HG02870 (cell line): ENCODE results near the gene CHD1L.
"Not testable (repeated sequence)": the region's sequence is repeated elsewhere in the genome, so short reads cannot be mapped to it uniquely, and the experiment has no call there.

Source experiments
- ATAC-seq: cut with Tn5 transposase; IDR thresholded peaks from one replicate; pipeline ENCODE4 v1.9.1; 2021; ENCODE audit warnings: mild to moderate bottlenecking, moderate library complexity; ENCODE audit not compliant: unreplicated experiment

CHD1L gene

DNA sequence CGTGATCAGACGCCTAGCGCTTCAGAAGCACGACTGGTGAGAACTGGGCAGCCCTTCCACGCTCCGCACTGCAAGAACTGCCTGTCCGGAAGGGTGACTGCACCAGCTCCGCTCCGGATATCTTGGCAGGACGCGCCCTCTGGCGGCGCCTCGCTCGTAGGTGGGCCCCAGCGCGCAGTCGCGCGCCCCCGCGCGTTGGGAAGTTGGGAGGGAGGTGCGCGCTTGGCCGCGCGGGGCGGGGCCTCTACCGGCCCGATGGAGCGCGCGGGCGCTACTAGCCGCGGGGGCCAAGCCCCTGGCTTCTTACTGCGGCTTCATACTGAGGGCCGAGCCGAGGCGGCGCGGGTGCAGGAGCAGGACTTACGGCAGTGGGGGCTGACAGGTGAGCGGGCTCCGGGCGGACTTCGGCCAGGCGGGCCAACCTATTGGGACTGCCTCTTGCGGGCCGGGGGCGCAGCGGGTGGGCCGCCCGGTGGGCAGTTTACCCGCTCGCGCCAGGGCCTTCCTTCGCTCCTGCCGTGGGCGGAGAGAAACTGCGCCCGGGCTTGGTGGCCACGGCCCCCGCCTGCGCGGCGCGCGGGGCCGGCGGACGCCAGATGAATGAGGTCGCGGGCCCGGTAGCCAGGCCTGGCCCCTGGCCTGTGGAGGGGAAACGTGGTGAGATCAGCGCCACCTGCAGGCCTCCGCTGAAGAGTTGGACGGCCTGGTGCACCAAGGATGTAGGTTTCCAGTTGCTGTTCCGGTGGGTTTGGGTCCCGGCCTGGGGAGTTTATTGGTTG, at the start of gene CHD1L:
TSS of gene CHD1L (plus strand) at position 236 of the 779 bp plus-strand sequence. CDS start at position 256, 20 bp downstream.
- peak; percentile 82 for ATAC-seq

DNA sequence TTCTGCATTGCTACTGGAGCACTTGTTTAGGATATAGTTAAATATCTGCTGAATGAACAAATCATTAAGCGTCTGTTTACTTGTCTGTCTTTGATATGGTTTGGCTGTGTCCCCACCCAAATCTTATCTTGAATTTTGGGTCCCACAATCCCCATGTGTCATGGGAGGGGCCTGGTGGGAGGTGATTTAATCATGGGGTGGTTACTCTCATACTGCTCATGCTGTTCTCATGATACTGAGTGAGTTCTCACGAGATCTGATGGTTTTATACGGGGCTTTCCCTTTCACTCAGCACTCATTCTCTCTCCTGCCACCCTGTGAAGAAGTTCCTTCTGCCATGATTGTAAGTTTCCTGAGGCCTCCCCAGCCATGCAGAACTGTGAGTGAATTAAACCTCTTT, 45.2 kb upstream of the CHD1L start:
- ATAC-seq: not testable (repeated sequence)

DNA sequence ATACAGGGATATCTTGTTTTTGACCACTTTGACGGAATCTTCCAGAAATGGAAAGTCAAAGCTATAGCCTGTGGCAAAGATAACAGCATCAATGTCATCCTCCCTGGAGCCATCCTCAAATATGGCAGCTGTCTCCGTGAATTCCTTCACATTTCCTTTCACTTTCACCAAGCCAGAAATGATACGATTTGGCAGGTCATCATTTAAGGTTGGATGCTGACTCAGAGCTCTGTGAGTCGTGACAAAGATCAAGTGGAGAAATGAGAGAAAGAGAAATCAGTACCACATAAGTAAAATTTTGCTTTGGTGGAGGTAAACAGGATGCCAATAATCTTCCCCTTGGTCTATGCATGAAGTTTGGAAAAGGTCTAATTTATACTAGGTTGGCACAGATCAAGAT, 41.2 kb upstream of the CHD1L start:
- no peak for ATAC-seq

DNA sequence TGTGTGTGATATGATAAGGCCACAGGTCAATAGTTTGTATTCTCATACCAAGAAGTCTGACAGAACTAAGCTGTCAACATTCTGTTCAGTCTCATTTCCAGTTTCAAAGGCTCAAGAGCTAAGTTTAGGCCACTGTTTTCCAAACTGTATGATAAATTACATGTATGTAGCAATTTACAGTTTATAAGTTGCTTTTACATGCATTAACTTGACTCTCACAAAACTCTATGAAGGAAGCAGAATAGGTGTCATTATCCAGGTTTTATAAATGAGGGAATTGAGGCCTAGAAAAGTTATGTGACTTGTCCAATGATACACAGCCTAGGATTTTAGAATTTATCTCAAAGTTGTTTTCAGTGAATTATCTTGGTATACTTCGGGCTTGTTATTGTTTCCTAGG, 40.7 kb upstream of the CHD1L start:
- ATAC-seq: no peak

DNA sequence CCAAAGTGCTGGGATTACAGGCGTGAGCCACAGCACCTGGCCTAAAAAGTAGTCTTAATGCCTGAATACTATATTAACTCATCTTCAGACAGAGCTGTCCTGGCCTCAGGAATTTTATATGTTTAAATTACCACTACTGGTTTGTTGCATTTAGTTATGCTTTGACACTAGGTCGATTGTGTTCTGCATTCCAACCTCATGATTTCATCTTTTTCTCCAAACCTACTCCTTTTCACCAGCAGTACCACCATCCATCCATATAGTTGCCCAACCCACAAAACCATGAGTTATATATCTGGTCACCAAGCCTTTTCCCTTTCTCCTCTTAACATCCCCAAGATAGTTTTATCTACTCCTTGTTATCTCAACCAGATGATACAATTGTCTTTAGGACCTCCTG, 39.9 kb upstream of the CHD1L start:
- no peak for ATAC-seq

DNA sequence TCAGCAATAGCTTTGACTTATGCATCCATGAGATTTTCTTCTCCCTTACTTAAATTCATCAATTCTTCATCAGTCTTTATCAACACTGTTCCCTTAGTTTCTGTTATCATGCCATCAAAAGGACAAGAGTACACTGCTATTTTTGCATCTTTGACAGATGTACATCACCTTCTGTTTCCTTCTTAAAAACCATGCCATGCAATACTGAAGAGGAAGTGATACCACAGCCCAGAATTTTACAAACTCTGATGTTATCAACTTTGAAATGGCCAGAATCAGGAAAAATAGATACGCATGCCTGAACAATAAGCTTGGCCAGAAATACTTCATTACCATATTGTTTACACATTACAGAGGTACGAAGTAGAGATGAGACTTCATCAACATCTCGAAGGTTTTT, 38.4 kb upstream of the CHD1L start:
- no peak for ATAC-seq

DNA sequence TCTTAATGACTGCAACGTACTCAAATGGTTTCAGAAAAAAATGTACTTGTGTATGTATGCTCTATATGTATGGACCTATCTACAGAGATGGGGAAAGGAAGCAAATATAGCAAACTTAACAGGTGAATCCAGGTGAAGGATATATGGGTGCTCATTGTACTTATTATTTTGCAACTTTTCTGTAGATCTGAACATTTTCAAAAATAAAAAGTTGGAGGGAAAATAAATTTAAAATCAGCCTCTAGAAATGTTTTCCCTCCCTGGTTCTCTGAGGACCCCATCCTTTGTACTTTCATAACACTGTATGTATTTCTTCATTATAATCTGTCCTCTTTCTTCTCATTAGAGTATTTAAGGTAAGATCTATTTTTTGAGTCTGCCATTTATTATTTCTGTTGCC, 35.3 kb upstream of the CHD1L start:
- ATAC-seq: no peak

DNA sequence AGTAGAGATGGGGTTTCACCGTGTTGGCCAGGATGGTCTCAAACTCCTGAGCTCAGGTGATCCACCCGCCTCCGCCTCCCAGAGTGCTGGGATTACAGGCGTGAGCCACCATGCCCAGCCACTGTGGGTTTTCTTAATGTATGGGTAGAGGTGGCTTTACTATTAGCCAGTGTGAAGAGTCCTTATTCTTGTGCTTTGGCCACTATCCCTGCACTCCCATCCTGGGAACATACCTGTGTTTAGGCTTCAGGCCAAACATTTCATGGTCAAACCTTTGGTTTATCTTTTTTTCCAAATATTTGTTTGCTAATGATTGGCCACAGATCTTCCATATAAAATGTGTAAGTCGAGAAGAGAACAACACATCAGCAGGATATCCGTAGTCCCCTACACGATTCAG, 33.9 kb upstream of the CHD1L start:
- no peak for ATAC-seq

DNA sequence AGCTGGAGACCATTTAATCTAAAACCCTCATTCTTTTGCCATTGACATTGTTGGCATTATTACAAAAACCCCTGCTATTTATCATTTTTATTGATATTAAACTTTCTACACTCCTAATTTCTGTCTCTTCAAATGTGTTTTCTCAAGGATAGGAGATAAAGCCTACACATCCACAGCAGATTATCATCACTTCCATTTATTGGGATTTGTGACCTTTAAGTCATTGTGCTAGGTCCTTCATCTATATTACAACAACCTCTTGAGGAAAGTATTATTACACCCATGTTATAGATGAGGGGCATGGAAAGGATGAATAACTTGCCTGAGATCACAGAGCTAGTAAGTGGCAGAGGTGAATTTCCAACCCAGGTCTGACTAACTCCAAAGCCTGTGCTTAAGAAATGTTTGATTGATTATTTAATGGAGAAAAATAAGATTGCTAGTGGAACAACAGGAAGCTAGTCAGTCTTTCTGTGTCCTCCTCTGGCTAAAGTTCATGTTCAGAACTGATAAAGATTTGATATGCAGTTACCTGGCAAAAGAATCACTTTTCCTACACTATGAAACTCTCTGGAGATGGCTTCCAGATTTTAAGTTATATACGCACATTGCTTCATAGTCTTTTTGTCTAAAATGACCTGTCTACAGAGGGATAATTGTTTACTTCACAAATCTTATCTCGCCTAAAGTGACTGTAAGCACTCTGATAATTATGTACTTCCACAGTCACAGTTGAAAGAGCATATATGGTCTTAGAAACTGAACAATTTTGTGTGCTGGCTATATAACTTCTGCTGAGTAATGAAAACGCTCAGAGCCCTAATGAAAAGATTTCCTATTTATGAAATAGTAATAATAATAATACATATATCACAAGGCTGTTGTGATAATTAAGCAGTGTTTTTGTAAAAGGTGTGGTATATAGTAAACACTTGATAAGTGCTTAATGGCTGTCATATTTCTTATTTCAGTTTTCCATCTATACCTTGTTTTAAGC, 32.4 kb upstream of the CHD1L start:
- no peak for ATAC-seq

DNA sequence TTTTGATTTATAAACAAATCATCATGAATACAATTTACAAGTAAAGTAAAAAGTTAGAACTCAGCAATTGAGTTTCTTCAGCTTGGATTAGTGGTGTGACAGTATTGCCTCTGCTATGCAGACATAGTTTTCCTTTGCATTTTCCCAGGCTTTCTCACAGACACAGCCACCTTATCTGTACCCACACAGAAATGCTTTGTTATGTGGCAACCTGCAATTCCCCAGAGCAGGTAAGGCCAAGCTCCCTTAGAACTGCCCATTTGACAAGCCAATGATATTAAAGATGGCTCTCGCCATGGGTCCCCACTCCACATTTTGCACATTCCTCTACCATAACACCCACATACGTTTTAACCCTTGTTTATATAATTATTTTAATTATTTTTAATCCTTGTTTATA, 31.5 kb upstream of the CHD1L start:
- no peak for ATAC-seq

DNA sequence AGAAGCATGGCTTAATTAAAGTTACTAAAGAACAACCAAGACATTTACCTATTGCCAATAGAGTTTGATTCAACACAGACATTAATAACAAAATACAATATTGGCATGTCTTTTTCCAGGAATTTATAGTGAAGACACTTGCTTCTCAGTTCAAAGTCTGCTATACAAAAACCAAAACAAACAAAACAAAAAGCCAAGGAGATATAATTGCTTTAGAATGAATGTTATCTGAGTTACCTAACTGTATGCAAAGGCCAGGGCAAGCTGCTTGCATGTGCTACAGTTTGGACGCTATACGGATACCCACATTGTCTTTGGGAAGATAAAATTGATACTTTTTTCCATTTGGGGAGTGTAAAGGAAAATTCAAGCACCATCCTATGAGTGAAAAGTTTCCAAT, 30.9 kb upstream of the CHD1L start:
- no peak for ATAC-seq

DNA sequence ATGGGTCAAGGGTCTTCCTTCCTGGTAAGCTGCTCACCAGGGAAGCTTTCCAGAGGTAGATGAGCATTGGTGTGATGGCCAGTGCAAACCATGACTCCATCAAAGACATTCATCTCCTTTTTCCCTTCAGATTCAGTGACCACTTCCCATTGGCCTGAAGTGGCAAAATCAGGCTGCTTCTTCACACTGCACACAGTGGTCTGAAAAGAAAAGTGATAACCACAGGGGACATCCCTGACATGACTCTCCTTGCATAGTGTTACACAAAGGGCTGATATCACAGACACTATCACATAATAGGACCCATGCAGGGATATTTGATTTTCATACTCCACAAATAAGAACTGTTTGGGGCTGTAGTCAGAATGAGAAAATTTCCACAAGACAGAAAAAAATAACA, 29.2 kb upstream of the CHD1L start:
- no peak for ATAC-seq

DNA sequence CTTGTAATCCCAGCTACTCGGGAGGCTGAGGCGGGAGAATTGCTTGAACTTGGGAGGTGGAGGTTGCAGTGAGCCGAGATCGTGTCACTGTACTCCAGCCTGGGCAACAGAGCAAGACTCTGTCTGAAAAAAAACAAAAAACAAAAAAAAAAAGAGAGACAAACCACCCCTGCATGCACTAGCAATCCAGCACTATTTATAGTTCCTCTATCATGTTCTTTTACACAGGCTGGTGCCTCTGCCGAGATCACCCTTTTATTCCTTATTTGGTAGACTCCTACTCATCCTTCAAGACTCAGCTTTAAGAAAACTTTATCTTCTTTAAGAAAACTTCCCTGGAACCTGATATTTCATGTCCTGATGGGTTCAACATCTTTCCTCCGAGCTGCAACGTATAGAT, 28.2 kb upstream of the CHD1L start:
- ATAC-seq: no peak

DNA sequence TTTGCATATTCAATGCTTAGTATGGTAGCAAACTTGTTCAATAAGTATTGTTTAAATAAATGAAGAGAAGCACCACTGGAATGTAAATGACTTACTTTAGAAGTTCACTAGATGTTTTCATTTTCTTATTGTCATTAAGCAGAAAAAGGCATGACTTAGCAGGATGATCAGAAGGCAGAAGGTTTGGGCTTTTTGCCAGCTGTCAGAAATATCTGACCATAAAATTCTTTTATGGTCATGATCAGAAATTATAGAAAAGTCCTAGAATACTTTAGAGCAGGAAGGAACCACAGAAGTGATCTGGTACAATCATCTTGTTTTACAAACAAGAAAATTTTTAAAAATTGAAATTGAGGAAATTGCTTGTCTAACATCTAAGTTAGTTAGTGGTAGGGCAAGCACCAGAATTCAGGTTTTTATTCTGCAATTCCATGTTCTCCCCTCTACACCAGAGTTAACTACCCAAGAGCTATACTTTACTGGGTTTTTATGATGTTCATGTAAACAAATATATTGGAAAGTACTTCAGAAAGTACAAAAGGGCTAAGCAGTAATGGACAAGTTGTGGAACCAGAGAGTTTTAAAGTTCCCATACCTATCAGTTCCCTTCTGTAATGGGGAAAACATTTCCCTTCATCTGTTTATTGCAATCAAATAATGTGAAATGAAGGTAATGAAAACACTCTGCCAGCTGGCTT, 27.5 kb upstream of the CHD1L start:
- no peak for ATAC-seq

DNA sequence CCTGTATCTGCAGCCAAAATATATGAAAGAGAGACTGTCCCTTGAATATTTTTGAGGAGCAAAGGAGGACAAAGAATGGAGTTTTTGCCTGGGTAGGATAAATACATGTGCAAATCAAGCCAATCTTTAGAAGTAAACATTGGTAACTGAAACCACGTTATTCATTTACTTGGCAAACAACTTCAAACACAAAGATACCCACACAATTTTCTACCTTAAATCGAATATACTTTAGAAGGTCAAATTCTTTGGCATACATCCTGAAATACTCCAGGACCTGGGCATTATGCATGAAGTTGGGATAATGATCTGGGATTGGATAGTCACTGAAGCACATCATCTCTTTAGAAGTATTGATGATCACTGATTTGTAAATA, 27.0 kb upstream of the CHD1L start:
- ATAC-seq: no peak

DNA sequence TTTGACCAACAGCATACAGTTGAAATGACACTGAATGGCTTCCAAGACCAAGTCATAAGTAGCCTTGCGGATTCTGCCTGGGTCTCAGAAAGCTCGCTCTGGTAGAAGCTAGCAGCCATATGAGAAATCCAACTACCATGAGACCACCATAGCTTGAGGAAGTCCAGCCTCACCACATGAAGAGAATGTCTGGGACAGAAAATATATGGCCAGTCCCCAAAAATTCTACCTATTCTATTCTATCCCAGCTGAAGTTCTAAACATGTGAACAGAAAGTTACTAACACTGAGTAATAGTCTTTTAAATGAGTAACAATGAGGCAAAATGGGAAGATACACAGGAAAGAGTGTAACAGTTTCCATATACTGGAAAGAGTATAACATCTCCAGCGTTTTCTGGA, 26.4 kb upstream of the CHD1L start:
- ATAC-seq: no peak

DNA sequence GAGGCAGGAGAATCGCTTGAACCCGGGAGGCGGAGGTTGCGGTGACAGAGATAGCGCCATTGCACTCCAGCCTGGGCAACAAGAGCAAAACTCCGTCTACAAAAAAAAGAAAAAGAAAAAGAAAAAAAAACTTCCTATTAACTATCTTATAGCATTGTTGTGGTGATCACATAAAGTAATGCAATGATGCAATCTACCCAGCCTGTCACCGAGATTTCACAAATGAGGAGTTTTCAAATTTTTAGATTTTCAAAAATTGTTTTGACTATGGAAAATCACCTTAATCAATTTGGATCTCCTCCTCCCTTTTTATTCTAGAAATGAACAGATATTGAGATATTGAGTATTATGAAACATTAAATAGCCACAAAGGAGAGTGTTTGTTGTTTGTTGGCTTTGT, 25.3 kb upstream of the CHD1L start:
- ATAC-seq: no peak

DNA sequence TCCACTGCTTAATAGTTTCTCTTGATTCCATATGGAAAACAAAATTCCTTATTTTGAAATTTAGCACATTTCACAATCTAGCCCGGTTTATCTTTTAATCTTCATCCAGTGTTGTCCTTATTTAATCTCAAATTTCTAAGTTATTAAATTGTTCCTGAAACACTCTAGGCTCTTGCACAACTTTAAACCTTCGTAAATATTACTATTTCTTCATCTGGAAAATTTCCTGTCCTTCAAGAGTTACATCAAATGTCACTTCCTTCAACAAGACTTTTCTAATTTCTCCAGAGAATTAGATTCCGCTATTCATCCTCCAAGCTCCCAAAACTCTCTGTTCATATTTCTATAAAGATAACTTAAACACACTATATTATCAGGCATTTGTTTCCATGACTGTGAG, 23.9 kb upstream of the CHD1L start:
- no peak for ATAC-seq

DNA sequence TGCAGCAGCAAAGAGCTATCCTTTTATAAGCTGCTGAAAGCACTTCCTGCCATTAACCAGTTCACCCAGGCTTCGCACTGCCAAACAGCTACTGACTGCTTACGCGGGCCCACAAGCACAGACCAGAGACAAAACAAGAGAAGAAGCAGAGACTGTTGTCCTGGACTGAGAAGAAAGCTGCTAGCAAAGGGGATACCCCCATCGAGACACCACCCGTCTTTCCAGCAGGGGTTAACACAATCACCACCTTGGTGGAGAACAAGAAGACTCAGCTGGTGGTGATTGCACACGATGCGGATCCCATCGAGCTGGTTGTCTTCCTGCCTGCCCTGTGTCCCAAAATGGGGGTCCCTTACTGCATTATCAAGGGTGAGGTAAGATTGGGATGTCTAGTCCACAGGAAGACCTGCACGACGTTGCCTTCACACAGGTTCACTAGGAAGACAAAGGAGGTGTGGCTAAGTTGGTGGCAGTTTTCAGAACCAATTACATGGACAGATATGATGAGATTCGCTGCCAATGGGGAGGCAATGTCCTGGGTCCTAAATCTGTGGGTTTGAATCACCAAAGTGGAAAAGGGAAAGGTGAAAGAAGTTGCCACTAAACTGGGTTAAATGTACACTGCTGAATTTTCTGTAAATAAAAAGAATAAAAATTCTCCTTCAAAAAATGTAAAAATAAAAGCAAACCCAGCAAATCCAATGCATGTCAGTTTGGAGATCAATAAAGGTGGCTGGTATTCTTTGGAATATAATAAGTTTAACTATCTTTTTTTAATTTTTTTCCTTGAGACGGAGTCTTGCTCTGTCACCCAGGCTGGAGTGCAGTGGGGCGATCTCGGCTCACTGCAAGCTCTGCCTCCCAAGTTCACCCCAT, 18.5 kb upstream of the CHD1L start:
- no peak for ATAC-seq

DNA sequence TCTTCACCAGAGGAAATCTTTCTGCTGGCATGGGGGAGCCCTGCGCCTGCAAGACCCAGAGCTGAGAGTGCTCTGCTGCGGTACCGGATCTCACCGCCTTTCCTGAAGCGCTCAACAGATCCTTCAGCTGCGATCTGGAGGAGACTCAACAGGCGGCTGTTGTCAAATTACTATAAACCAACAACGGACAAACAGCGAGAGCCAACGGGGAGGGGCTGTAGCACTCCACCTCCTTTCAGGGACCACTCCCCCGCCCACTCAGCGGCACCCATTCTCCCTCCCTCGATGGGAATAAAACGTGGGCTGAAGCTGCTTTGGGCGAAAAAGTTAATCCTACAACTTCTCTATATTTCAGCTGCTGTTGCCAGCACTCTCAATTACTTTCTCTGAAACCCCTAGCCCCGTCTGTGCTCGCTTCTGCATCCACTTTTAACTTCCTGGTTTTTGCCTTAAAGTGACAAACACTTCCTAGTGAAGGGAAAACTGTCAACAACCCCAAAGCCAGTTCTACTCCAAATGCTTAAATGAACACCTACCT, 17.2 kb upstream of the CHD1L start, which contains the start of gene FMO5:
TSS of gene FMO5 (minus strand) at position 147 of the 538 bp plus-strand sequence. CDS start 310 bp downstream, outside the sequence.
- ATAC-seq: no peak
